Panc1 (cell line): ENCODE results near the gene BTG1. TPM values are rescaled to one million over a fixed set of nuclear protein-coding genes. Genes with fewer than 3 reads are reported as not detected.

Source experiments
- ATAC-seq: fragments of 200-7000 bp; cut with Tn5 transposase; 2 replicates; pipeline ENCODE4 v1.9.1; 2020; ENCODE audit warnings: mild to moderate bottlenecking, moderate library complexity
- BruUV-seq: library from RNA; stranded (reverse); fragments of 400-500 nt; replicated peaks from 2 replicates; lab custom pipeline; 2021; lab: Mats Ljungman, UMichigan
- CTCF ChIA-PET: fragments of 300-600 bp; sonication (Branson Sonifier 250); formaldehyde crosslinking; loops from one replicate; lab custom pipeline; 2022; ENCODE audit warnings: antibody characterized with exemption; lab: Charles Lee
- POLR2A ChIA-PET: fragments of 300-600 bp; sonication (Branson Sonifier 250); formaldehyde crosslinking; loops from one replicate; lab custom pipeline; 2022; ENCODE audit warnings: antibody characterized with exemption; lab: Charles Lee
- DNase-seq: peaks from one replicate; pipeline ENCODE4 v3.0.0-alpha.2; 2010; ENCODE audit warnings: low read depth, low spot score
- H3K27ac ChIP-seq: 2 replicates; pipeline ENCODE4 v1.5.1; 2011; ENCODE audit warnings: mild to moderate bottlenecking, low read length, inconsistent platforms
- H3K27me3 ChIP-seq: fragments of 200-500 bp; sonication (Bioruptor generic); 2 replicates; pipeline ENCODE4 v1.6.0; 2014; ENCODE audit warnings: low read length, inconsistent platforms; ENCODE audit not compliant: control insufficient read depth, insufficient read depth
- H3K36me3 ChIP-seq: fragments of 200-500 bp; sonication (Bioruptor generic); 2 replicates; pipeline ENCODE4 v1.5.1; 2014; ENCODE audit warnings: inconsistent platforms, mild to moderate bottlenecking, low read length, moderate library complexity; ENCODE audit not compliant: control insufficient read depth, insufficient read depth
- H3K4me1 ChIP-seq: 2 replicates; pipeline ENCODE4 v1.5.1; 2011; ENCODE audit warnings: inconsistent platforms, mild to moderate bottlenecking, low read length, moderate library complexity; ENCODE audit not compliant: control insufficient read depth, insufficient read depth
- H3K4me3 ChIP-seq, 2 experiments: 2 replicates each; pipeline ENCODE4 v1.5.1; 2011 to 2012; ENCODE audit warnings: low read depth in 2 of 2, low read length in 2 of 2, mild to moderate bottlenecking in 2 of 2, inconsistent platforms in 1 of 2, moderate library complexity in 1 of 2
- H3K9me3 ChIP-seq: fragments of 200-500 bp; sonication (Bioruptor generic); 2 replicates; pipeline ENCODE4 v1.5.1; 2014; ENCODE audit warnings: low read depth, mild to moderate bottlenecking, inconsistent platforms, low read length, moderate library complexity; ENCODE audit not compliant: control insufficient read depth, insufficient read depth
- POLR2AphosphoS5 ChIP-seq: IDR thresholded peaks from 2 replicates; pipeline ENCODE4 v1.6.1; 2012; ENCODE audit warnings: mild to moderate bottlenecking, low read depth, low read length, moderate library complexity
- SIN3A ChIP-seq: IDR thresholded peaks from 2 replicates; pipeline ENCODE4 v1.6.1; 2012; ENCODE audit warnings: low read depth, mild to moderate bottlenecking, low read length, moderate library complexity, borderline replicate concordance; ENCODE audit not compliant: insufficient read depth
- TCF7L2 ChIP-seq: IDR thresholded peaks from 2 replicates; pipeline ENCODE4 v1.6.1; 2011; ENCODE audit warnings: mild to moderate bottlenecking, low read depth, low read length, inconsistent platforms
- in situ Hi-C: cut with HindIII; loops from 2 replicates; pipeline ENCODE4 v1.10.0; 2016; ENCODE audit warnings: low sequenced_read_pairs, low pct_unique_long_range_greater_than_20kb
- intact Hi-C: fragments of 100-400 bp; cut with micrococcal nuclease; formaldehyde crosslinking; loops from one replicate; pipeline ENCODE4 v1.10.0; 2022; ENCODE audit not compliant: unreplicated experiment
- total RNA-seq: library from RNA; stranded (reverse); gene quantifications from one replicate; pipeline ENCODE4 v1.2.1, GENCODE V29; 2021; ENCODE audit not compliant: unreplicated experiment
- TF ChIP-seq, protein P1 (sequence below): fragments of 450-650 bp; IDR thresholded peaks from 2 replicates; pipeline ENCODE4 v1.5.1; 2017; ENCODE audit warnings: mild to moderate bottlenecking
- TF ChIP-seq, protein P2 (sequence below), 2 experiments: IDR thresholded peaks; 2 replicates each; pipeline ENCODE4 v1.6.1; 2011 to 2012; ENCODE audit warnings: low read depth in 2 of 2, control low read depth in 1 of 2, low read length in 1 of 2, mild to moderate bottlenecking in 1 of 2, moderate library complexity in 1 of 2; ENCODE audit not compliant: insufficient read depth in 1 of 2

The BTG1 gene
- total RNA-seq, 1 experiment from 2014 or later = 50.0 TPM

DNA sequence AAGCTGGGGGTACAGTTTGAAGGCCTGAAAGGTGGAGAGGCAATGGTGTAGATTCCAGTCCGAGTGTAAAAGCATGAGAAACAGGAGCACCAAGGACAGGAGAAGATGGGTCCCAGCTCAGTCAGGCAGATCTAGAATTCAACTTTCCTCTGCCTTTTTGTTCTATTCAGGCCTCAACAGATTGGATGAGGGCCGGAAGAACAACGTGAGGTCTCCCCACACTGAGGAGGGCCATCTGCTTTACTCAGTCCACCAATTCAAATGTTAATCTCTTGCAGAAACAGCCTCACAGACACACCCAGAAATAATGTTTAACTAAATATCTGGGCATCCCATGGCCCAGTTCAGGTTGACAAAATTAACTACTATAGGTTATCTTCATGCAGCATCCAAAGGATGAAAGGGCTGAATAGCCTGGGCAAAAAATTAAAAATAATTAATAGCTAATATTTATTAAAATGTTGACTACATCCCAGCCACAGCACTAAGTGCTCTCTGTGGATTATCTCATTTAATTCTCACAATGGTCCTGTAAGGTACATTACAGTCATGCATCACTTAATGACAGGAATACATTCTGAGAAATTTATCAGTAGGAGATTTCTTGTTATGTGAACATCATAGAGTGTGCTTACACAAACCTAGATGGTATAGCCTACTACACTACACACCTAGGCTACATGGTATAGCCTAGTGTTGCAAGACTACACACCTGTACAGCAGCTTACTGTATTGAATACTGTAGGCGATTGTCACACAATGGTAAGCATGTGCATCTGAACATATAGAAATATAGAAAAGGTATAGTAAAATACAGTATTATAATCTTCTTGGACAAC lies 22.5 kb downstream of the BTG1 start:
- Histone ChIP-seq H3K36me3 (no peaks in the 10 kb centered on the region), H3K4me3 (no peak overlapping the region), H3K27ac (peak overlapping the region; percentile 34; the same call in 1 of the 2 replicates), H3K9me3 (peaks cover 15% of the 10 kb centered on the region), H3K4me1 (no peaks in the 10 kb centered on the region), H3K27me3 (no peaks in the 10 kb centered on the region)
- no peak for DNase-seq
- intact Hi-C loops (no loop called here), in situ Hi-C loops (no loop called here)
- ATAC-seq = no peak
- ChIA-PET POLR2A (no interaction called here), CTCF (no interaction called here)
- no TSS peak for BruUV-seq
- TF ChIP-seq SIN3A = no peak
- TF ChIP-seq, protein P1, sequence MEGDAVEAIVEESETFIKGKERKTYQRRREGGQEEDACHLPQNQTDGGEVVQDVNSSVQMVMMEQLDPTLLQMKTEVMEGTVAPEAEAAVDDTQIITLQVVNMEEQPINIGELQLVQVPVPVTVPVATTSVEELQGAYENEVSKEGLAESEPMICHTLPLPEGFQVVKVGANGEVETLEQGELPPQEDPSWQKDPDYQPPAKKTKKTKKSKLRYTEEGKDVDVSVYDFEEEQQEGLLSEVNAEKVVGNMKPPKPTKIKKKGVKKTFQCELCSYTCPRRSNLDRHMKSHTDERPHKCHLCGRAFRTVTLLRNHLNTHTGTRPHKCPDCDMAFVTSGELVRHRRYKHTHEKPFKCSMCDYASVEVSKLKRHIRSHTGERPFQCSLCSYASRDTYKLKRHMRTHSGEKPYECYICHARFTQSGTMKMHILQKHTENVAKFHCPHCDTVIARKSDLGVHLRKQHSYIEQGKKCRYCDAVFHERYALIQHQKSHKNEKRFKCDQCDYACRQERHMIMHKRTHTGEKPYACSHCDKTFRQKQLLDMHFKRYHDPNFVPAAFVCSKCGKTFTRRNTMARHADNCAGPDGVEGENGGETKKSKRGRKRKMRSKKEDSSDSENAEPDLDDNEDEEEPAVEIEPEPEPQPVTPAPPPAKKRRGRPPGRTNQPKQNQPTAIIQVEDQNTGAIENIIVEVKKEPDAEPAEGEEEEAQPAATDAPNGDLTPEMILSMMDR = no peak
- no peak for TF ChIP-seq POLR2AphosphoS5
- no peak for TF ChIP-seq TCF7L2
- TF ChIP-seq, protein P2, sequence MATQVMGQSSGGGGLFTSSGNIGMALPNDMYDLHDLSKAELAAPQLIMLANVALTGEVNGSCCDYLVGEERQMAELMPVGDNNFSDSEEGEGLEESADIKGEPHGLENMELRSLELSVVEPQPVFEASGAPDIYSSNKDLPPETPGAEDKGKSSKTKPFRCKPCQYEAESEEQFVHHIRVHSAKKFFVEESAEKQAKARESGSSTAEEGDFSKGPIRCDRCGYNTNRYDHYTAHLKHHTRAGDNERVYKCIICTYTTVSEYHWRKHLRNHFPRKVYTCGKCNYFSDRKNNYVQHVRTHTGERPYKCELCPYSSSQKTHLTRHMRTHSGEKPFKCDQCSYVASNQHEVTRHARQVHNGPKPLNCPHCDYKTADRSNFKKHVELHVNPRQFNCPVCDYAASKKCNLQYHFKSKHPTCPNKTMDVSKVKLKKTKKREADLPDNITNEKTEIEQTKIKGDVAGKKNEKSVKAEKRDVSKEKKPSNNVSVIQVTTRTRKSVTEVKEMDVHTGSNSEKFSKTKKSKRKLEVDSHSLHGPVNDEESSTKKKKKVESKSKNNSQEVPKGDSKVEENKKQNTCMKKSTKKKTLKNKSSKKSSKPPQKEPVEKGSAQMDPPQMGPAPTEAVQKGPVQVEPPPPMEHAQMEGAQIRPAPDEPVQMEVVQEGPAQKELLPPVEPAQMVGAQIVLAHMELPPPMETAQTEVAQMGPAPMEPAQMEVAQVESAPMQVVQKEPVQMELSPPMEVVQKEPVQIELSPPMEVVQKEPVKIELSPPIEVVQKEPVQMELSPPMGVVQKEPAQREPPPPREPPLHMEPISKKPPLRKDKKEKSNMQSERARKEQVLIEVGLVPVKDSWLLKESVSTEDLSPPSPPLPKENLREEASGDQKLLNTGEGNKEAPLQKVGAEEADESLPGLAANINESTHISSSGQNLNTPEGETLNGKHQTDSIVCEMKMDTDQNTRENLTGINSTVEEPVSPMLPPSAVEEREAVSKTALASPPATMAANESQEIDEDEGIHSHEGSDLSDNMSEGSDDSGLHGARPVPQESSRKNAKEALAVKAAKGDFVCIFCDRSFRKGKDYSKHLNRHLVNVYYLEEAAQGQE (IDR thresholded peaks at IDR 0.05; ENCODE audit: insufficient read depth in 1 of 2, low read depth in 2 of 2, low read length in 1 of 2) = no peak

DNA sequence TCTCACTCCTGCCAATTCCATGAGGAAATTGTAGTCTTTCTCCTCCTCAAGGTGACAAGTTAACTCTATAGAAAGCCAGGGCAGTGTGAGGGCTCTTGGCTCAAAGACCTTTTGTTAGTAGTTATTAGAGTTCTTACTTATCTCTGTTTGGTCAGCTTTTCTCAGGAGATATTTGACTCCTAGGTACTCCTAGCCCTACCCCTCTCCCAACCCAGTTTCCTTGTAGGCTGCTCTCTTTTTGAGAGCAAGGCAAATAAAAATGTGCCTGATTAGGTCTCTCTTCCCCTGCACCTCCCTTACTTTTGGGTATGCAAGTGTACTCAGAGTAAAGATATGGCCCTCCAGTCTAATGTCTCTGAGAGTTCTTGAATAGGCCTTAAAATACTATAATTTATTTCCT lies 23.8 kb downstream of the BTG1 start:
- intact Hi-C loops (no loop called here), in situ Hi-C loops (no loop called here)
- Histone ChIP-seq H3K4me1 (no peaks in the 10 kb centered on the region), H3K27ac (peak overlapping the region; percentile 34; the same call in 1 of the 2 replicates), H3K9me3 (peaks cover 15% of the 10 kb centered on the region), H3K36me3 (no peaks in the 10 kb centered on the region), H3K27me3 (no peaks in the 10 kb centered on the region), H3K4me3 (no peak overlapping the region)
- ChIA-PET POLR2A (no interaction called here), CTCF (interaction anchor here (0.6 kb wide), 1 partner anchor 13 kb away, joined by 3 read pairs; no protein-coding TSS in a partner anchor)
- BruUV-seq = no TSS peak
- DNase-seq (no peak), ATAC-seq (no peak)
- no peak for TF ChIP-seq TCF7L2
- TF ChIP-seq, protein P1 = no peak
- TF ChIP-seq POLR2AphosphoS5 = no peak
- TF ChIP-seq, protein P2 (IDR thresholded peaks at IDR 0.05; ENCODE audit: insufficient read depth in 1 of 2, low read depth in 2 of 2, low read length in 1 of 2) = no peak
- no peak for TF ChIP-seq SIN3A
